Dermis blood vessel endothelial cell (primary cell): ENCODE data around the gene TMEM74B. TPM values are rescaled to one million over a fixed set of nuclear protein-coding genes. Genes with fewer than 3 reads are reported as not detected.
"Not testable (repeated sequence)": the region's sequence is repeated elsewhere in the genome, so short reads cannot be mapped to it uniquely, and the experiment has no call there.

Source experiments
- DNase-seq: peaks from one replicate; pipeline ENCODE4 v3.0.0; 2010
- total RNA-seq: library from RNA; depleted of rRNA; stranded (reverse); fragments of >200 nt; gene quantifications from 2 replicates; pipeline ENCODE4 v1.2.3, GENCODE V29; 2014

Gene TMEM74B
- 0.34 and 0.60 TPM in 2 replicates for total RNA-seq

DNA sequence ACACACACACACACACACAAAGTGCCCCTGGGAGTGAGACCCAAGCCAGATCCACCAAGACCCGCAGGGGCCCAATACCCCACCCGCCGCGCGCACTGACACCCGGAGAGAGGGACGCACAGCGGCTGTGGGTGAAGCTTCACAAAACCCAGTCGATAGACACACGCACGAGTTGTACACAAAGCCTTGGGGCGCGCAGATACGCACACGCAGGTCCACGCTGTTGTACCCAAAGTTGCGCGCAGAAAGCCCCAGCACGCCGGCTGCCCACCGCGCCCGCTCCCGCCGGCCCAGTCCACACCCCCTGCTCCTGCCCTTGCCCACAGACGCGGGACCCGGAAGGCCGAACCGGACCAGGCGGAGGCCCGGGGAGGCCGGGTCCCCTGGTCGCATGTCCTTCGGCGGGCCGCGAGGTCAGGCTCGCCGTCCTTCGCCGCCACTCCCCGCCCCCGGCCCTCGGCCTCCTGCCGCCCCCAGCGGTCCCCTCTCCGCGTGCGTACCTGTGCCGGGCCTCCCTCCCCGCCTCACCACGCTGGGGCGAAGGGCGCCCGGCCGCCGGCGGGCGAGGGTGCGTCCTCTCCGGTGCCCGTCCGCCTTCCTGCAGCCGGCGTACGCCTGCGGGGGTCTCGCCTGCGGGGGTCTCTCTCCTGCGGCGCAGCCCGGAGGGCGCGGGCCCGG, at the start of gene TMEM74B:
Gene TMEM74B, minus strand, starts transcription at position 344 of the 678 bp plus-strand sequence. CDS start 1,180 bp downstream, outside the sequence.
- peak; percentile 16 for DNase-seq

DNA sequence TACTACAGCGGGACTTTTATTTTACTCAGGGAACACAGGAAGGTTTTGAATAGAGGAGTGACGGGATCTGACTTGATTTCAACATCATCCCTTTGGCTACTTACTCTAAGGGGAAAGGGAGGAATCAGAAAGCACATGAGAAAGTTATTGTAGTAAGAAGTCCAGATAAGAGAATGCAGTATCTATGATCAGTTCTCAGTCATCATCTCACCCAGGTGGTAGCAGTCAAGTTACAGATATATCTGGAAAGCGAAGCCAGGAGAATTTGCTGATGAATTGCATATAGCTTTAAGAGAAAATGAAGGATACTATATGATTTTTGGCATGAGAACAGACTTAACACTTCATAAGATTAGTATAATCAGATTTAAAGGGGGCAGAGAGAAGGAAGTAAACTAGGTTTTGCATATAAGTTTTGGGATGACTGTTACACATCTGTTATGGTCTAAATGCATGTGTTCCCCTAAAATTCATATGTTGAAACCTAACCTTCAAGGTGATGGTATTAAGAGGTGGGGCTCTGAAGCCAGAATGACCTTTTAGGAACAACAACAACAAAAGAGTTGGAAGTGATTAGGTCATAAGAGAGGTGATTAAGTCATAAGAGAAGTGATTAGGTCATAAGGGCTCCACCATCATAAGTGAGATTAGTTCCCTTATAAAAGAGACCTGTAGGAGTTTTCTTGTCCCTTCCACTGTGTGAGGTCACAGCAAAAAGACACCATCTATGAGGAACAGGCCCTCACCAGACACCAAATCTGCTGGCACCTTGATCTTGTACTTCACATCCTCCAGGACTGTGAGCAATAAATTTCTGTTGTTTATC, 47.7 kb upstream of the TMEM74B start:
- no peak for DNase-seq

DNA sequence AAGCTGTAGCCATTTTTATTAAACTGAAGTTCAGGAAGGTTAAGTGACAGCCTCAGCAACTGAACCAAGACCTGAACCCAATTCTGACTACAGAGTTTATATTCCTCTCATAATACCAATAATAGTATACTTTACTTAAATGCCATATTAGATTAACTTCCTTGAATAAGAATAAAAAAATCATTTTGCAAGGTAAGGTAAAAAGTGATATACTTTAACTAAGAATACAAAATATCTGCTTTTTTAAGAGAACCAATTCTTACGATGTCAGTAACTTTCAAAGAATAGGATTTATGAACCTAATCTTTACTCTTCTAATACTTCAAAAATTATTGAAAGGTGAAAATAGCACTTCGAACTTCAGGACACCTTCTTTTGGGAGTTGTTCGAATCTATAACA, 44.8 kb upstream of the TMEM74B start:
- no peak for DNase-seq

DNA sequence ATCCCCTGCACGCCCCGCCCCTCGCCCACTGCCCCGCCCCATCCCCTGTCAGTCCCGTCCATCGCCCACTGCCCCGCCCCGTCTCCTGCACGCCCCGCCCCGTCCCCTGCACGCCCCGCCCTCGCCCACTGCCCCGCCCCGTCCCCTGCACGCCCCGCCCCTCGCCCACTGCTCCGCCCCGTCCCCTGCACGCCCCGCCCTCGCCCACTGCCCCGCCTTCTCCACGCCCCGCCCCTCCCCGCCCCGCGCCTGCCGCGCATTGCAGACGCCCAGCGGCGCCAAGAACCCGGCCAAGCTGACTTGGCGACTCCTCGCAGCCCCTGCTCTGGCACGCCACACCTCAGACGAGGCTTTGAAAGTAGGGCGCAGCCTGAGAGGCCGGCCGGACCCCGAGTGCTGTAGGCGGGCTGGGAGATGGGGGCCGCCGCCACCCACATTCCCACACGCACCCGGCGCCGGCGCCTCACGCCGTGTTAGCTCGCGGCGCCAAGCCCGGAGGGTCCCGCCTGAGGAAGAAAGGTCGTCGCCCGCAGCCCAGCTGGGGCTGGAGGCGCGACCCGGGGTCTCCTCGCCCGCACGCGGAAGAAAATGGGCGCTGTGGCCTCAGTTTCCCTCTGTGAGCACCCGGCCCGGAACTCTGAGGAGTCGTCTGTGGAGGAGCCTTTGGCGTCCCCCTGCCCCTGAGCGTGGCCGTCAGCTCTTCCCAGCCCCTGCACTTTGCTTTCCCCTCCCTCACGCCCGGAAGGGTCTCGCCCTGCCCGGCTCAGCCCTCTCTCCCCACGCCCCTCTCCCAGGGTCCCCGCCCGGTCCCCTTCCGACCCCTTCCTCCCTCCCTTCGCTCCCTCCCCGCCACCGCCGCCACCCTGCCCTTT, 41.2 kb upstream of the TMEM74B start, which contains the start of gene RAD21L1:
Gene RAD21L1, plus strand, starts transcription at position 262 of the 872 bp plus-strand sequence. CDS start 2,410 bp downstream, outside the sequence.
- peak; percentile 90 for DNase-seq

DNA sequence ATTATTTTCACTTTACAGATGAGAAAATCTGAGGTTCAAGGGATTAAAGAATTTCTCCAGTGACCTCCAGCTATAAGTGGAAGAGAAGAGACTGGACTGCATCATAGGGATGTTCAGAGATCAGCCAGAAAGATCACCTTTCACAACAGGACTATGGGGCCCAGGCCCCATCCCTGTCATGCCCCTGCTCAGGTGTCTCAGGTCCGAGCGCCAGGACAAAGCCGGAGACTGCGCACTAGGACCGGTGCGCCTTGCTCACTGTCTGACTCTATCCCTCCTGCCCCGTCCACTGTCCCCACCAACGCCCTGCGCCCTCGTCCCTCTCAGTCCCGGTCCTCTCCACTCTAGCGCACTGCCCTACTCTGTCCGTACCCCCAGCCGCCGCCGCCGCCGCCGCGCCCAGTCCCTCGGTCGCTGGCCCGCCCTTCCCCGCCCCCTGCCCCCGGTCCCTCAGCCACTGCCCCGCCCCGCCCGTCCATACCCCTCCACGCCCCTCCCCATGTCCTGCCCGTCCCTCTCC, 40.5 kb upstream of the TMEM74B start:
- no peak for DNase-seq

DNA sequence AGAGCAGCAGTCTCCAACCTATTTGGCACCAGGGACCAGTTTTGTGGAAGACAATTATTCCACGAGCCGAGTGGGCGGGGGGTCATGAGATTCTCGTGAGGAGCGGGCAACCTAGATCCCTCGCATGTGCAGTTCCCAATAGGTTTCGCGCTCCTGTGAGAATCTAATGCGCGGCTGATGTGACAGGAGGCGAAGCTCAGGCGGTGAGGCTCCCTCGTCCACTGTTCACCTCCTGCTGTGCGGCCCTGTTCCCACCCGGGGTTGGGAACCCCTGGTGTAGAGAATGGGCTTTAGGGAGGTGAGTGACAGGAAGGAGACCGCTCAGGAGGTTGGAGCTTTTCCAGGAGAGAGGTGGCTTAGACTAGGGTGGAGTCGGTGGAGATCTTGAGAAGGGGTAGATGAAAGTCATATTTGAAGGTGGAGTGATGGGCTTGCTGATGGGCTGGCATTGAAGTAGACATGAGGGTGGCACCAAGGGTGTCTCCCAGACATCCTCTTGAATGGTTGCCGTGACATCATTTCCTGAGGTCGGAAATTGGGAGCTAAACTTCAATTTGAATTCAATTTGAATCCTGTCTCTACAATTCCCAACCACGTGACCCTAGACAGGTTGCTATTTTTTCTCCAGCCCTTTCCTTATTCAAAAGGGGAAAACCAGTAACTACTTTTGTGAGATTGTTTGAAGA, 39.6 kb upstream of the TMEM74B start:
- no peak for DNase-seq

DNA sequence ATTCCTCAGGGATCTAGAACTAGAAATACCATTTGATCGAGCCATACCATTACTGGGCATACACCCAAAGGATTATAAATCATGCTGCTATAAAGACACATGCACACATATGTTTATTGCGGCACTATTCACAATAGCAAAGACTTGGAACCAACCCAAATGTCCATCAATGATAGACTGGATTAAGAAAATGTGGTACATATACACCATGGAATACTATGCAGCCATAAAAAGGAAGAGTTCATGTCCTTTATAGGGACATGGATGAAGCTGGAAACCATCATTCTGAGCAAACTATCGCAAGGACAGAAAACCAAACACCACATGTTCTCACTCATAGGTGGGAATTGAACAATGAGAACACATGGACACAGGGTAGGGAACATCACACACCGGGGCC, 38.0 kb upstream of the TMEM74B start:
- DNase-seq: not testable (repeated sequence)

DNA sequence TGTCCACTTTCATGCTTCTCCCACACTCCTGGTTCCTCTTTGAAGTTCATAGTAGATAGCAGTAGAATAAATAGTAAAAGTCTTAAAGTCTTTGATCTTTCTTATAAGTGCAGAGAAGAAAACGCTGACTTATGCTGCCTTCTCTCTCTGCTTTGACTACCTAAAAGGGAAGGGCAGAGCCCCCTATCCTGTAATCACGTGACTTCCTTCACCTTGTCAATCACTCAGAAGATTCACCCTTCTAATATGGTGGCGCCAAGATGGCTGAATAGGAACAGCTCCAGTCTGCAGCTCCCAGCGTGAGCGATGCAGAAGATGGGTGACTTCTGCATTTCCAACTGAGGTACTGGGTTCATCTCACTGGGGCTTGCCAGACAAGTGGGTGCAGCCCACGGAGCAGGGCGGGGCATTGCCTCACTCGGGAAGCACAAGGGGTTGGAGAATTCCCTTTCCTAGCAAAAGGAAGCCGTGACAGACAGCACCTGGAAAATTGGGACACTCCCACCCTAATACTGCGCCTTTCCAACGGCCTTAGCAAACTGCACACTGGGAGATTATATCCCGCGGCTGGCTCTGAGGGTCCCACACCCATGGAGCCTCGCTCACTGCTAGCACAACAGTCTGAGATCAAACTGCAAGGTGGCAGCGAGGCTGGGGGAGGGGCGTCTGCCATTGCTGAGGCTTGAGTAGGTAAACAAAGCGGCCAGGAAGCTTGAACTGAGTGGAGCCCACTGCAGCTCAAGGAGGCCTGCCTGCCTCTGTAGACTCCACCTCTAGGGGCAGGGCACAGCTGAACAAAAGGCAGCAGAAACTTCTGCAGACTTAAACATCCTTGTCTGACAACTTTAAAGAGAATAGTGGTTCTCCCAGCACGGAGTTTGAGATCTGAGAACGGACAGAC, 32.0 kb upstream of the TMEM74B start:
- not testable (repeated sequence) for DNase-seq

DNA sequence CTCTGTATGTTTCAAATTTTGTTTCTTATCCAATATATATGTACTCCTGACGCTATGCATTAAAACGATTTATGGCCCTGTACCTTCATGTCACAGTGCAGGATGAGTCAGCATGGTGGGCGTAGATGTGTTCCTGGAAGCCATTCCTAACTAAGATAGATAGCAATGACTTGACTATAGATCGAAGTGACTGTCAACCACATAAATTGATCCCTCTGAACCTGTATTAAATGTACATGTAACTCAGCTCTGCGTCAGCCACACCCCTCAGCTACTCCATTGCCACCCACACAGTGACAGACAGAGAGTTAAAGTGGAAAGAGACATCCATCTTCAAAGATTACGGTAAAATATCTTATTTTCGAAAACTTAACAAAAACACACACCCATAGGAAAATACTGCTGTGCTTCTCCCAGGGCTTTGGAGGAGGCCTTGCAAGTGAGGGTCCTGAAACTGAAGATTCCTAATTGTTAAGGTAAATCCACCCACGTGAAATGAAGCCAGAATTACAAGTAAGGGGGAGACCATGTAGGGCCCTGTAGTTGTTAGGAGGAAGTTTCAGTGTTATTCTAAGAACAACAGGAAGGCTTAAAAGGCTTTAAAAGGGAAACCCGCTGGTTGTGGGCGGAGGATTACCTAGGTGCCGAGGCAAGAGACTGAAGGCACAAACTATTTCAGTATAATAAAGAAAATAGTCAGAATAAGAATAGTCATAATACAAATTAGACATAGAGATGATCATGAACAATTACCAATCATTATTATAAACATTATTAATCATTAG, 30.8 kb upstream of the TMEM74B start:
- DNase-seq: no peak

DNA sequence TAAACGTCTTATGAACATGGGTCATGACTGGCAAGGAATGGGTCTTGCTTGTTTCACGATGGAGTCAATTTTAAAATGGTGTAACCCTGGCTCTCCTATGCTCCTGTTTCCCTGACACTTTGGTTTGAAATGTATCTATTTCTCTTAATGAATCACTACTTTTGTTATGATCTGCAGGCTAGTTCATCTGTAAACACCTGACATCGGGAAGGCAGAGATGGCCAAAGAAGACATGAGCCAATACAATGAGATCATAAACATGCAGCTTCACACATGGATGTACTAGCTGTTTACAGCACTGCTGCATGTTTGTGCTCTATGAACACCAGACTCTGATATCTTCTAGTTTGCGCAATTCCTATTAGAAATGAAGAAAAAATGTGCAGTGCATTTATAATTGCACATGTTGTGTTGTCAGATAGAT, 30.1 kb upstream of the TMEM74B start:
- DNase-seq: no peak

DNA sequence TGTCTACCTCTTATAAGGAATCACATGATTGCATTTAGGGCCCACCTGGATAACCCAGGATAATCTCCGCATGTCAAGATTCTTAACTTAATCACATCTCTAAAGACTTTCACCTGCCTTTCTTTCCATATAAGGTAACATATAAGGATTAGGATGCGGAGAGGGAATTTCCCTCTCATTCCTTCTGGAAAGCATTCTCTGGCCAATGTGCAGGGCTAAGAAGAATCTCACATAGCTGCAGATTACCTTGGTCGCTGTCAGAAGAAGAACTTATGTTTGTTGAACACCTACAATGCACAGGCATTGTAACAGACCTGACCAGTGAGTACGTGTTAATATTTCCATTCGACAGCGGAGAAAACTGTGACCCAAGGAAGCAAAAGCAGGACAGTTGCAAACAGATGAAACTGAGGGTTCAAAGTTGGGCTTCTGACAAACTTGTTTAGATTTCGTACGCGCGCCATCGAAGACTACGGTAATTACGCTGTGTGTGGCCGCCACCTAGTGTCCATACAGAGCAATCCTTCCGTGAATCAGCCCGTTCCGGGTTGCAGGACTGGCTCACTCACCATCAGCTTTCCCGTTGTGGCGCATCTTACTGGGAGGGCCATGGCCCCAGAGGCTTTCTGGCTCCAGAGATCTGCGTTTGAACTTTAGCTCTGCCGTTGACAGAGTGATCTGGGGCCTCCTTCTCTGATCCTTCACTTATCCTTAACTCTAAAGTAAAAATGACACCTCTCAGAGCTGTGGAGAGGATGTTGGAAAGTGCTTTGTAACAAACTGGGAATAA, 28.0 kb upstream of the TMEM74B start:
- peak; percentile 84 for DNase-seq

DNA sequence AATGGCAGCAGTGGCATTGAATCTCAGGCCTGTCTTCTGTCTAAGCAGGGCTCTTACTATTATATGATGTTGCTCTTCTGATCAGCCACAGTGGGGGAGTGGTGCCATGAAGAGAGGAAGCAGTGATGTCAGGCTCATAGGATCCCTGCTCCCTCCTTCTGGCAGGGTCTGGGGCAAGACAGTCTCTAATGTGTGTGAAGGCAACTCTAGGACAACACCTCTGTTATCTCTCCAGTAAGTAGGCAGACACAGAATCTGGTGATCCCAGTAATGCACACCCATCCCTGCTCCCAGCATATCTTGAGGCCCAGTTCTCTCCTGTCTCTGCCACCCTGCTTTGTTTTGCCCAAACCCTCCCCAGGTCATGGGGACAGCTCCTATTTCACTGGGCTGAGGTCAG, 27.2 kb upstream of the TMEM74B start:
- no peak for DNase-seq

DNA sequence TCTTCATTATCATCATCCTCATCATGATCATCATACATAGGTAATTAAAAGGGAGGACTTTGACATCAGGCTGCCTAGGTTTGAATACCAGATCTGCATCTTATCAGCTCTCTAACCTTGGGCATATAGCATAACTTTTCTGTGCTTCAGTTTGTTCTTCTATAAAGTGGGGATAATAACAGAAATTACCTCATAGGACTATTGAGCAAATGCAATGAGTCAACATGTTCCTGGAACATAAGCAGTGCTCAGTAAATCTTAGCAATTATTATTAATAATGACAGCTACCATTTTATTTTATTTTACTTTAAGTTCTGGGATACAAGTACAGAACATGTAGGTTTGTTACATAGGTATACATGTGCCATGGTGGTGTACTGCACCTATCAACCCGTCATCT, 25.7 kb upstream of the TMEM74B start:
- no peak for DNase-seq

DNA sequence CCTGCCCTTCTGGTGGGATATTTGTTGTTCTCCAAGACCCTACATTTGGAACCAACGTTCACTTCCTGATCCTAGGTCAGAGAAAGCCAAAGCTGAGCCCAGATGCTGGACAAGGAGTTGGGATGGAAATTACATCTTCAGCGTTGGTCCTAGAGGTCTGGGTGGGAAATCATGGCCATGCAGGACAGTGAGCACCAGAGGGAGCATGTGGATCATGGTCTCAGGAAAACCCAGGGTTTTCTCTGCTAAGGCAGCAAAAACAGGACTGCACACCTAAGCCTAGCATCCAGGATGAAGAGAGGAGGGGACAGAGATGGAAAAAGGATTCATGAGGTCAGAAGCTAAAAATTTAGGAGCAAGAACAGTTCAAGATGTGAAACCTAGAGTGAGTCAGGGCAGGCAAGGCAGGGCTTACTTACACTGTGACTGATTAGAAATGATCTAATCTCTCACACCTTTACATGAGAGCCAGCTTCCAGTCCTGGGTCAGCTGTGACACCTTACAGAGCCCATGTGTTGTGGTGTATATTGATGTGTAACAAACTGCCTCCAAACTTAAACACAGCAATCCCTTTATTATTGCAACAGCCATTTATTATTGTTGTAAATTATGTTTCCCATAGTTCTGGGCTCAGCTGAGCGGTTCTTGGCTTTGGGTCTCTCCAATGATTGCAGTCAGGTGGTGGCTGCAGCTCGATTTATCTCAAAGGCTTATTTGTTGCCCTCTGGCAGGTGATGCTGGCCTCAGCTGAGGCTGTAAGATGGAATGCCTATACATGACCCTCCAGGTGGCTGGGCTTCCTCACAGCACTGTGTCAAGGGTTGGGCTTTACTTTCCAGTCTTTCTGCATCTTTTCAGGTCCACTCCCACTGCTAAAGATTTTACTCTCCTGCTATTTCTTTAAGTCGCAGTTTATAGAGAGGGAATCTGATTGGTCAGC, 24.9 kb upstream of the TMEM74B start:
- peak; percentile 53 for DNase-seq

DNA sequence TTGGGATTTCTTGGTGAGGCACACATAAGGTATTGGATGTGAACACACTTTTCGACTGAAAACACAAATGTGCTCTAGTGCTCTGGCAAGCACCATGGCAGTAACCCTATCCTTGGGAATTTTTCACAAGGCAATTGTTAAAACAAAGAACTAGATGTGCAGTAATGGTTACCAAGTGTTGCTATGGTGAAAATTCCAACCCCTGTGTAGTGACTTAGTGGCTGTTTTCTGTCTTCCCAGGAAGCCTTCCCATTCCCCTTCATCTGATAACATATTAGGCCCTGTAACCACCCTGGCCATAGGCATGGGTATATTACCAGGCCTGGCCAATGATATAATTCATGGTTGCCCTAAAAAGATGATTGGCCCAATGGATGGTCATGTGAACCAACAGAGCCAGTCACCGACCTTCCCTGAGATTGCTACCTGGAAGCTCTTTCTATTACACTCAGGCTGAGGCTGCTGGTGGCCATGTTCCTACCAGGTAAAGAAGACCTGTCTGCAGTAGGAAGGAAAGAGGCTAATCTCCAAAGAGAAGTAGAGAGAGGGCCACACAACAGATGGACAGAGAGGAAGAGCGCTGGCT, 22.6 kb upstream of the TMEM74B start:
- DNase-seq: no peak

DNA sequence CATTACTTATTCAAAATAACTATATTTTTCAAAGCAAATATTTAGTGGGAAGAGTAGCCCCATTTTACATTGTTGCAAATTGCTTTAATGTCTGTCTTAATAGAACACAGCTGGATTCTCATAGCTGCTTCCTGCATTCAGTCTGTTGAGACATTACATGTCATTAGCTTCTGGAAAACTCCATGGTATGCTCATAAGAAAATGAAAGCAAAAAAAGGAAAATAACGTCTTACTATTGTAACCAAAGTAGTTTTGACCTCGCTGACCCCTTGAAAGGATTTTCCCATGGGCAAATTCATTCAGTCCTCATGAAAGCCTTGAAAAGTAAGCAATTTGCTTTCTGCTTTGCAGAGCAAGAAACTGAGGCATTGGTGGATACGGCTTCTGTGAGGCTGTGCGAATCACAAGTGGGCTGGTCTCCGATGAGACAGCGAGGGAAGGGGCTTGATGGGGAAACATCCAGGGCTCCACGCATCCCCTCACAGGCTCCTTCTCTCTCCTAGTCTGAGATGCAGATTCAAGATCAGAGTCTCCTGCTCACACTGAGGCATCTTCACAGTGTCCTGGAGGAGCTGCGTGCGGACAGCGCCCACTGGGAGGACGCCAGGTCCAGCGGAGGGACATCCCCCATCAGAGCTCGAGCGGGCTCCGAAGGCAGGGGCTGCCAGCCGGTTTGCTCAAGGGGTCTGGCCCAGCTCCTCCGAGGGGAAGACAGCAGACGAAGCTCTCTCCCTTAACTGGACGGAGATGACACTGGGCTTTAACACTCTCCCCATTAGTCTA, 21.8 kb upstream of the TMEM74B start:
- no peak for DNase-seq

DNA sequence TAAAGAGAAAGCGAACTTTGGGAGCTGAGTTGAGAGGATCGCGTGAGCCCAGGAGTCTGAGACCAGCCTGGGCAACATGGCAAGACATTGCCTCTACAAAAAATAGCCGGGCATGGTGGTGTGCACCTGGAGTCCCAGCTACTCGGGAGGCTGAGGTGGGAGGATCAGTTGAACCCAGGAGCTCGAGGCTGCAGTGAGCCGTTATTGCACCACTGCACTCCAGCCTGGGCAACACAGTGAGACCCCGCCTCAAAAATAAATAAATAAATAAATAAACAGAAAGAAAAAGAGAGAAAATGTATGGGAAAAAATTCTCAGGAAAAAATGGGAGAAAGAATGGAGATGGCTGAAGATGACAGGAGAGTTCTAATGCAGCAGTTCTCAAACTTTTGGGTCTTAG, 21.0 kb upstream of the TMEM74B start:
- DNase-seq: no peak
